ENCODE results near the gene LPCAT1.

The LPCAT1 gene

DNA sequence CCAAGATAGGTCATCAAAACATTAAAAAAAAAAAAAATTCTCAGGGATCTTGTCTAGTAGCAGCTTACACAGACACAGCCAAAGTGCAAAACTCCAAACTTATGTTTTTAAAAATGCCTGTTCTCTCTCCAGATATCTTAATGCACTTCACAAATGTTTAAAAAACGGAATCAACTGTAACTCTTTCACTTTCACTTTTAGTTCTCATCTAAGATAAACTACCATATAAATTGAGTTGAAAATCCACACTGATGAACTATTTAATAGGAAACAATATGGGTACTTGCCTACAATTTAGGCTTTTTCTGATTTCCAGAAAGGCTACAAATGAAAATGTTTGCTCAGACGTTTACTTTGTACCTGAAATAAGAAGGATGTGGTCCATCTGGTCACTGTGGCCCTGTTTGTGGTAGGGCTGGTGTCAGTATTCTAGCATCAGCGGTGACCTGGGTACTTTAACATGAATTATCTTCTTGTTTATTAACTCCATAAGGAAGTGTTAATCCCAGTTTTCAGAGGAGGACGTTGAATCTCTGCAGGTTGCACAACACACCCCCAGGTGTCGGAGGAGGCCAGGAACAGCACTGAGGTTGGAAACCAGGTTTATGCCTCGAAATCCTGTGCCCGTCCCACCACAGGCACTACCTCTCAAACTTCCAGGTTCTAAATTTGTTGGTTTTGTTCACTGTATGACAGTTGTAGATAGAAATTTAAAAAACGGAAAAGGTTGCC, 13.3 kb upstream of the LPCAT1 start:
- peaks cover 64% of the 10 kb centered on the region for H3K27me3 ChIP-seq (ENCODE audit: control insufficient read depth, insufficient read depth, low read length)
- H3K36me3 ChIP-seq (ENCODE audit: insufficient read depth, low read length), result no peaks in the 10 kb centered on the region
- H3K4me2 ChIP-seq (ENCODE audit: low read length), result peak overlapping the region; percentile 25
- H3K4me1 ChIP-seq (ENCODE audit: control insufficient read depth, insufficient read depth, low read length), result no peaks in the 10 kb centered on the region
- H3K9me3 ChIP-seq (replicated peaks; ENCODE audit: low read length), result no peaks in the 10 kb centered on the region
- H3K4me3 ChIP-seq (ENCODE audit: low read length), result no peak overlapping the region
- no peak overlapping the region for H3K9ac ChIP-seq (ENCODE audit: low read depth, low read length)

DNA sequence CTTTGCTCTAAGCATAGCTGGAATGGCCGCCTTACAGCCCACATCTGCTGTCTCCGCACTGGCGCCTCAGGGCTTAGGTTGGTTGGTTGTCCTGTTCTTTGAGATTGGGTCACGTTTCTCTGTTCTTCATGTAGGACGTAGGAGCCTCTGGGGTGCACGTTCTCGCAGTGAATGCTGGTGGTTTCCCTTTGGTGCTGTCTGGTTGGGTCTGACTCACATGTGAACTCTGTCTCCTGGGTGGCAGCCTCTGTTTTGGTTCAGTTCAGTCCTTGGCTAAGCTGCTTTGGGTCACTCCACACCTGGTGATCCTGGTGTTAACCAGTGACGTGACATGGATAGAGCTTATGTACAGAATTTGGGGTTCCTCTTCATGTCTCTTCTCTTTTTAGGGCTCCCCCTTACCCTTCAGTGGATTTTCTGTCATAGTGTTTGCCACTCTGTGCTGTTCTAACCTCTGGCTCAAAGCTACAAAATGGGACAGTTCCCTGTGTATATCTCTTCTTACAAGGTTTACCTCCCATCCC, 12.6 kb upstream of the LPCAT1 start:
- Histone ChIP-seq H3K9me3 (replicated peaks; ENCODE audit: low read length) (no peaks in the 10 kb centered on the region), H3K4me3 (ENCODE audit: low read length) (no peak overlapping the region), H3K4me1 (ENCODE audit: control insufficient read depth, insufficient read depth, low read length) (no peaks in the 10 kb centered on the region), H3K36me3 (ENCODE audit: insufficient read depth, low read length) (no peaks in the 10 kb centered on the region), H3K4me2 (ENCODE audit: low read length) (peak overlapping the region; percentile 28), H3K27me3 (ENCODE audit: control insufficient read depth, insufficient read depth, low read length) (peaks cover 67% of the 10 kb centered on the region), H3K9ac (ENCODE audit: low read depth, low read length) (no peak overlapping the region)

DNA sequence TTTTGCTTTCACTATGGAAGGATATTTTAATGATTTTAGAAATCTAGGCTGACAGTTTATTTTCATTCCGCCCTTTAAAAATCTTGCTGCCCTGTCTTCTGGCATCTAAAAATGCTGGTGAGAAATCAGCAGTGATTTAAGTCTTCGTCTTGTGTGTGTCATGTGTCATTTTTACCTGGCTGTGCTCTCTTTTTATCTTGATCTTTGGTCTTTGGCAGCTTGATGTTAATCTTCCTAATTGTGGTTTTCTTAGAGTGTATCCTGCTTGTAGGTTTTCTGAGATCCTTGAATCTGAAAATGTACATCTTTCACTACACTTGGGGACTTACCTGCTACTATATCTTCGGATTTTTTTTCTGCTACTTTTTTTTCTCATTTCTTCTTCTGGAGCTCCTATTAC, 11.9 kb upstream of the LPCAT1 start:
- no peak overlapping the region for H3K4me2 ChIP-seq (ENCODE audit: low read length)
- no peaks in the 10 kb centered on the region for H3K4me1 ChIP-seq (ENCODE audit: control insufficient read depth, insufficient read depth, low read length)
- H3K9ac ChIP-seq (ENCODE audit: low read depth, low read length), result no peak overlapping the region
- H3K36me3 ChIP-seq (ENCODE audit: insufficient read depth, low read length), result no peaks in the 10 kb centered on the region
- peaks cover 68% of the 10 kb centered on the region for H3K27me3 ChIP-seq (ENCODE audit: control insufficient read depth, insufficient read depth, low read length)
- no peaks in the 10 kb centered on the region for H3K9me3 ChIP-seq (replicated peaks; ENCODE audit: low read length)
- H3K4me3 ChIP-seq (ENCODE audit: low read length), result no peak overlapping the region

DNA sequence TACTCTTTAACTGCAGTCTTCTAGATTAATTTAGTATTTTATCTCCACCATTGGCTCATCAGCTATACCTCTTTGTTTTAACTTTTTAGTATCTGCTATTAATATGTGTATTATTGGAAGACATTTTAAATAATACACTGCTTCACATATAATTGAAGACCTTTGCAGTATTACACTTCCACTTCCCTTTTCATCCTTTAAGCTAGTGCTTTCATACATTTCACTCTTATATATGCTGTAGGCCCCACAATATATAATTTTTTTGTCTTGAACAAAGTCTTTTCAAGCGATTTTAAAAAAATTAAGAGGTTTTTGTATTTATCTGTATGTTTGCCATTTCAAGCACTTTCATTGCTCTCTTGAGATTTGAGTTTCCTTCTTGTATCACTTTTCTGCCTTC, 8.6 kb upstream of the LPCAT1 start:
- Histone ChIP-seq H3K9me3 (replicated peaks; ENCODE audit: low read length) (no peaks in the 10 kb centered on the region), H3K4me3 (ENCODE audit: low read length) (no peak overlapping the region), H3K4me2 (ENCODE audit: low read length) (no peak overlapping the region), H3K27me3 (ENCODE audit: control insufficient read depth, insufficient read depth, low read length) (peaks cover 85% of the 10 kb centered on the region), H3K9ac (ENCODE audit: low read depth, low read length) (no peak overlapping the region), H3K4me1 (ENCODE audit: control insufficient read depth, insufficient read depth, low read length) (no peaks in the 10 kb centered on the region), H3K36me3 (ENCODE audit: insufficient read depth, low read length) (no peaks in the 10 kb centered on the region)

DNA sequence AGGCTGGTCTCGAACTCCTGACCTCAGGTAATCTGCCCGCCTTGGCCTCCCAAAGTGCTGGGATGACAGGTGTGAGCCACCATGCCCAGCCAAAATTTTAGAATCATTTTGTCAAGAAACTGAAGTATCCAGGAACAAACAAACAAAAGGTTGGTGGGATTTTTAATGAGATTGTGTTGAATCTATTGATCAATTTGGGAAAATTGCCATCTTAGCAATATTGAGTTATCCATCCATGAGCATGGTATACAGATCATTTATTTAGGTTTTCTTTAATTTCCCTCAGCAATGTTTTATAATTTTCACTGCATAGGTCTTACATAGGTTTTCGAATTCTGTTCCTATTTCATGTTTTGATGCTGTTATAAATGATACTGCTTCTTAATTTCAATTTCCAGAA, 5.7 kb upstream of the LPCAT1 start:
- H3K27me3 ChIP-seq (ENCODE audit: control insufficient read depth, insufficient read depth, low read length), result peaks cover 71% of the 10 kb centered on the region
- H3K9ac ChIP-seq (ENCODE audit: low read depth, low read length), result no peak overlapping the region
- no peak overlapping the region for H3K4me3 ChIP-seq (ENCODE audit: low read length)
- H3K4me2 ChIP-seq (ENCODE audit: low read length), result no peak overlapping the region
- no peaks in the 10 kb centered on the region for H3K9me3 ChIP-seq (replicated peaks; ENCODE audit: low read length)
- no peaks in the 10 kb centered on the region for H3K36me3 ChIP-seq (ENCODE audit: insufficient read depth, low read length)
- peaks cover under 1% of the 10 kb centered on the region for H3K4me1 ChIP-seq (ENCODE audit: control insufficient read depth, insufficient read depth, low read length)

DNA sequence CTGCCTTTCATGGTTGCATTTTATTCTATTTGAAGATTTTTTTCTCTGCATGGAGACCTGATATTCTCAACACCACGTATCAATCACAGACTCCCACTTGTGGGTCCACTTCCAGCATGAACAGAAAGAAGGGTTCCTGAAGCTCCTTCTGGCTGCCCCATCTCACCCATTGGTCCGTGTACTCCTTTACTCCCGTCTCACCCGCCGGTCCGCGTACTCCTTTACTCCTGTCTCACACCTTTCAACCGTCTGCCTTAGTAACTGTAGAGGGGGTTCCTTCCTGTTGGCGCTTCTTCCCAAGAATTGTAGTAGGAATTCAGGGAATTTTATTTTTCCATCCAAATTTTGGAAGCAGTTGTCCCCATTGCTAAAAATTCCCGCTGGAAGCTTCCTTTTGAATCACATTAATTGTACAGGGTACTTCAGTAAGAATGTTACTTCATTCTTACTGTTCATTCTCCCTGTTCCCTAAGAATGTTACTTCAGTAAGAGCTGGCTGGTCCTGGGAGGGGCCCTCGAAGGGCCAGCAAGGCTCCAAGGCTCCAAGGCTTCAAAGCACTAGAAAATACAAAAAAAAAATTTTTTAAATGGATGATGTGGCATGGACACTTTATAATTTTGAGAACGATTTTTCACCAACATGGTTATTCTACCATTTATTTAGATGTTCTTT, 3.9 kb upstream of the LPCAT1 start:
- H3K4me3 ChIP-seq (ENCODE audit: low read length), result no peak overlapping the region
- H3K27me3 ChIP-seq (ENCODE audit: control insufficient read depth, insufficient read depth, low read length), result peaks cover 56% of the 10 kb centered on the region

DNA sequence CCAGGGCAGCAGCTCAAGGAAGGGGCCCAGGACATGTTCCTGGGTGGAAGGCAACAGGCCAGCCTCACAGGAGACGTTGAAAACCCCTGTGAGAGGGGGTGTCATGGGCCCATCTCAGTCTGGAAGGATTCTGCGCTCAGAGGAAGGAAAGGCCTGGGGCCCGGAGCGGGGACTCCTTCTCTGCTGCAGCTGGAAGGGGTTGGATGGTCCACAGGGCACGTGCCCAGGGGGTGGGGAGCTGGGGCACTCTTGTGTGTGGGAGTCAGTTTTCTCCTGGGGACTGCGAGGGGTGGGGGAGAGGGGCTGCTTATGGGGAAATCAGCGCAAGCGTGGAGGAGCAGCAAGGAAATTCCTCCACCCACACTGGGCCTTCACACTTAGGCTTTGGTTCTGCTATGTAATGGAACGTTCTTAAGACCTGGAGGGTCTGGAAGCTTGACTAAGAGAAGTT, 2.9 kb upstream of the LPCAT1 start:
- Histone ChIP-seq H3K4me3 (ENCODE audit: low read length) (no peak overlapping the region), H3K27me3 (ENCODE audit: control insufficient read depth, insufficient read depth, low read length) (peaks cover 47% of the 10 kb centered on the region), H3K4me1 (ENCODE audit: control insufficient read depth, insufficient read depth, low read length) (peaks cover 14% of the 10 kb centered on the region), H3K4me2 (ENCODE audit: low read length) (no peak overlapping the region), H3K9me3 (replicated peaks; ENCODE audit: low read length) (no peaks in the 10 kb centered on the region), H3K36me3 (ENCODE audit: insufficient read depth, low read length) (no peaks in the 10 kb centered on the region), H3K9ac (ENCODE audit: low read depth, low read length) (no peak overlapping the region)

More for the DNA sequence above, 3.9 kb upstream of the LPCAT1 start:
- Histone ChIP-seq H3K36me3 (ENCODE audit: insufficient read depth, low read length) (no peaks in the 10 kb centered on the region), H3K4me2 (ENCODE audit: low read length) (no peak overlapping the region), H3K9me3 (replicated peaks; ENCODE audit: low read length) (no peaks in the 10 kb centered on the region), H3K9ac (ENCODE audit: low read depth, low read length) (no peak overlapping the region), H3K4me1 (ENCODE audit: control insufficient read depth, insufficient read depth, low read length) (peaks cover 5% of the 10 kb centered on the region)

DNA sequence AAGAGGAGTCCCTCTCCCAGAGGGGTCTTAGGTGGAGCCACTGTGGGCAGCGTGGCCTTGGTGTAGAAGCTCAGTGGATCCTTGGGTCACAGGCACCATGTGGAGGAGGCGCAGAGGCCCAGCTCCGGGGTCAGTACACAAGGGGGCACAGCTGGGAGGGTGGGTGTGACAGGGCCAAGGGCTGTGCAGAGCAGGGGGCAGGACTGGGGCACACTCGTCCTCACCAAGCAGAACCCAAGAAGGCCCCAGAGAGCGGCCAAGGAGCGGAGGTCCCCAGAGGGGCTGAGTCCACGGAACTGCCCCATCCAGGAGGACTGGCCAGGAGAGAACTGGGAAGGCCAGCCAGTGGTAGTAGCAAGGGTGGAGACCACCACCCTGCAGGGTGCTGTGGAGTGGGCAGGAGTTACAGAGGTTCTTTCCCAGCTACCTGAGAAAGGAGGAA, 2.5 kb upstream of the LPCAT1 start:
- H3K4me2 ChIP-seq (ENCODE audit: low read length), result no peak overlapping the region
- H3K36me3 ChIP-seq (ENCODE audit: insufficient read depth, low read length), result no peaks in the 10 kb centered on the region
- no peak overlapping the region for H3K9ac ChIP-seq (ENCODE audit: low read depth, low read length)
- no peak overlapping the region for H3K4me3 ChIP-seq (ENCODE audit: low read length)
- no peaks in the 10 kb centered on the region for H3K9me3 ChIP-seq (replicated peaks; ENCODE audit: low read length)
- peaks cover 19% of the 10 kb centered on the region for H3K4me1 ChIP-seq (ENCODE audit: control insufficient read depth, insufficient read depth, low read length)
- peaks cover 44% of the 10 kb centered on the region for H3K27me3 ChIP-seq (ENCODE audit: control insufficient read depth, insufficient read depth, low read length)

DNA sequence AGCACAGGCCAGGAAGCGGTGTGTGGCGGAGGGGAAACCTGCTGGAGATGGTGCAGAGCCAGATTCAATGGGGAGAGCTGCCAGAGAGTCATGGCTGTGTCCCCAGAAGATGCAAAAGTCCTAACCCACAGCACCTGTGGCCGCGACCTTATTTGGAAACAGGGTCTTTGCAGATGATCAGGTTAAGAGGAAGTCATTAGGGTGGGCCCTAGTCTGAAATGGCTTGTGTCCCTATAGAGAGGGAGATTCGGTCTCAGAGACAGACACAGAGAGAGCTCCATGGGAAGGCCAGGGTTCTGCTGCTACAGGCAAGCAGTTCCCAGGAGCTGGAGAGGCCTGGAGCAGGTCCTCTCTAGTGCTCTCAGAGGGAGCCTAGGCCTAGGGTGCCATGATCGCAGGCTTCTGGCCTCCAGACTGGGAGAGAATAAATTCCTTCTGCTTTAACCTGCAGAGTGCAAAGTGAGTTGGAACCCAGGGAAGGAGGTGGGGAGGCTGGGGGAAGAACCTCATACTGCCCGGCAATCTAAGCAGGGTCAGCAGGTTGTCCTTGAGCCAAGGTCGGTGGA, 1.9 kb upstream of the LPCAT1 start:
- peaks cover 39% of the 10 kb centered on the region for H3K27me3 ChIP-seq (ENCODE audit: control insufficient read depth, insufficient read depth, low read length)
- peaks cover 19% of the 10 kb centered on the region for H3K4me1 ChIP-seq (ENCODE audit: control insufficient read depth, insufficient read depth, low read length)
- H3K9ac ChIP-seq (ENCODE audit: low read depth, low read length), result no peak overlapping the region
- H3K4me2 ChIP-seq (ENCODE audit: low read length), result no peak overlapping the region
- H3K4me3 ChIP-seq (ENCODE audit: low read length), result no peak overlapping the region
- H3K9me3 ChIP-seq (replicated peaks; ENCODE audit: low read length), result no peaks in the 10 kb centered on the region
- H3K36me3 ChIP-seq (ENCODE audit: insufficient read depth, low read length), result no peaks in the 10 kb centered on the region

DNA sequence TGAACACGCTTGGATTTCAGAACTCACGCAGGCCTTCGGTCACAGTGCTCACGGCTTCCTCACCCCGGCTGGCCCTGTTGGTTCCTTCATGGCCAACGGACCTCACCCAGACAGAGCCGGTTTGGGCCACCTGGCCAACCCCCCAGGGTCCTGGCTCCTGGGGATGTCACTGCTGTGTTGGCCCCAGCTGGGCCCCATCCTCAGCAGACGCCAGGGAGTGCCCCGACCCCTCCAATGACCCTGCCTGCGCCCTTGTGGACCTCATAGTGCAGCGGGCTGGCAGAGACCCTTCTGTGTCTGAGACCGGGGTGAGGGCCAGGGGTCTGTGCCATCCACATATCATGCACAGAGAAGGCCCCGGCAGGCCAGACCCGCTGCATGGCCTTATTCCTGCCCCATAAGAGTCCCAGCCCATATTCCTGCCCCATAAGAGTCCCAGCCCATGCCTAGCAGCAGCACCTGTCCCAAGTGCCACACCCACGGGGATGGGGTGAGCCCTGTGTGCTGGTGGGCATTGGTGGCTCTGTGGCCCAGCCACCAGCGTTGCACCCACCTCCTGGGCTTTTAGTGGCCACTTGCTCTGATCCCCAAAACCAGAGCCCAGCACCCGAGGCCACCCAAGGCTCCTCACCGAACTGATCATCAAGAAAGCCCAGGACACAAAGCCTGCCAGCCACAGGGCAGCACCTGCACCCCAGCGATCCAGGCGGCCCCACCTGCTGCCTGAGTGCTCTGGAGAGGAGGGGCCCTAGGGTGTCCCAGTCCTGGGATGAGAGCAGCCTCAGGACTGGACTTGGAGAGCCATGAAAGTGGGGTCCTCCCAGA, 1.3 kb upstream of the LPCAT1 start:
- no peaks in the 10 kb centered on the region for H3K9me3 ChIP-seq (replicated peaks; ENCODE audit: low read length)
- peaks cover 3% of the 10 kb centered on the region for H3K36me3 ChIP-seq (ENCODE audit: insufficient read depth, low read length)
- H3K4me2 ChIP-seq (ENCODE audit: low read length), result no peak overlapping the region
- H3K27me3 ChIP-seq (ENCODE audit: control insufficient read depth, insufficient read depth, low read length), result peaks cover 32% of the 10 kb centered on the region
- peaks cover 19% of the 10 kb centered on the region for H3K4me1 ChIP-seq (ENCODE audit: control insufficient read depth, insufficient read depth, low read length)
- peak overlapping the region; percentile 72 for H3K9ac ChIP-seq (ENCODE audit: low read depth, low read length)
- H3K4me3 ChIP-seq (ENCODE audit: low read length), result no peak overlapping the region

DNA sequence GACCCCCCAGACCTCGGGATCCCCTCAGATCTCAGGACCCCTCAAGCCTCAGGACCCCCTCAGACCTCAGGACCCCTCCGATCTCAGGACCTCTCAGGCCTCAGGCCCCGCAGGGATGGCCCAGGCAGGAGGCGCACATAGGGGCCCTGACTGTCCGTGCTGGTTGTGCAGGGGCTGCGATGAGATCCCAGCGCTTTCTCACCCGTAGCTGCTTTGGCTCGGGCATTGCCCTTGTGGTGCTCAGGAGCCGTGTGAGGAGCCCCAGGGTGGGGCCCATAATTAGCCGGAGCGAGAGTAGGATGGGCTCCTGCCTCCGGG, 680 bp upstream of the LPCAT1 start:
- Histone ChIP-seq H3K4me3 (ENCODE audit: low read length) (peak overlapping the region; percentile 97), H3K9me3 (replicated peaks; ENCODE audit: low read length) (no peaks in the 10 kb centered on the region), H3K4me2 (ENCODE audit: low read length) (peak overlapping the region; percentile 90), H3K4me1 (ENCODE audit: control insufficient read depth, insufficient read depth, low read length) (peaks cover 19% of the 10 kb centered on the region), H3K9ac (ENCODE audit: low read depth, low read length) (peak overlapping the region; percentile 72), H3K27me3 (ENCODE audit: control insufficient read depth, insufficient read depth, low read length) (peaks cover 26% of the 10 kb centered on the region), H3K36me3 (ENCODE audit: insufficient read depth, low read length) (peaks cover 9% of the 10 kb centered on the region)
